Calu3 (cell line): ENCODE results near the gene ZFP36L2. TPM values are rescaled to one million over a fixed set of nuclear protein-coding genes. Genes with fewer than 3 reads are reported as not detected.
A peak's percentile ranks its signal among the peaks of the same experiment; 100 is the strongest.

ENCODE experiments used
- BruUV-seq: library from RNA; stranded (reverse); fragments of 400-500 nt; replicated peaks from 2 replicates; lab custom pipeline; 2021; lab: Mats Ljungman, UMichigan
- CTCF ChIA-PET: fragments of 300-600 bp; sonication (Branson Sonifier 250); formaldehyde crosslinking; loops from one replicate; lab custom pipeline; 2022; ENCODE audit warnings: antibody characterized with exemption; lab: Charles Lee
- DNase-seq: peaks from one replicate; pipeline ENCODE4 v3.0.0; 2022
- H3K27ac Mint-ChIP-seq: one replicate; pipeline ENCODE4 v1.8.0; 2022; ENCODE audit warnings: mixed read lengths; ENCODE audit not compliant: unreplicated experiment
- H3K27me3 Mint-ChIP-seq: one replicate; pipeline ENCODE4 v1.8.0; 2022; ENCODE audit warnings: mixed read lengths; ENCODE audit not compliant: unreplicated experiment
- H3K36me3 Mint-ChIP-seq: one replicate; pipeline ENCODE4 v1.8.0; 2022; ENCODE audit warnings: mild to moderate bottlenecking, moderate library complexity, mixed read lengths; ENCODE audit not compliant: insufficient read depth, unreplicated experiment
- H3K4me1 Mint-ChIP-seq: one replicate; pipeline ENCODE4 v1.8.0; 2022; ENCODE audit warnings: mild to moderate bottlenecking, low read depth, mixed read lengths; ENCODE audit not compliant: unreplicated experiment
- H3K4me3 Mint-ChIP-seq: one replicate; pipeline ENCODE4 v1.8.0; 2022; ENCODE audit warnings: mild to moderate bottlenecking, low read depth, moderate library complexity, mixed read lengths; ENCODE audit not compliant: unreplicated experiment
- H3K9me3 Mint-ChIP-seq: one replicate; pipeline ENCODE4 v1.8.0; 2022; ENCODE audit warnings: low read depth, mixed read lengths; ENCODE audit not compliant: unreplicated experiment
- CTCF ChIP-seq: fragments of 200-600 bp; IDR thresholded peaks from one replicate; pipeline ENCODE4 v1.8.0; 2022; ENCODE audit warnings: antibody characterized with exemption; ENCODE audit not compliant: unreplicated experiment
- intact Hi-C: fragments of 100-400 bp; cut with micrococcal nuclease; formaldehyde crosslinking; loops from one replicate; pipeline ENCODE4 v1.10.0; 2022; ENCODE audit not compliant: unreplicated experiment
- total RNA-seq: library from RNA; stranded (reverse); gene quantifications from 2 replicates; pipeline ENCODE4 v1.2.3, GENCODE V29; 2022

Gene ZFP36L2
- total RNA-seq, 1 experiment from 2014 or later, result 90.7 TPM

- Mint-ChIP-seq H3K4me1 (peaks cover 9% of the 10 kb centered on the region), H3K27ac (no peak overlapping the region), H3K36me3 (no peaks in the 10 kb centered on the region), H3K4me3 (no peak overlapping the region), H3K9me3 (no peaks in the 10 kb centered on the region), H3K27me3 (no peaks in the 10 kb centered on the region)
- no TSS peak for BruUV-seq
- CTCF ChIA-PET, result interaction anchor here (1.2 kb wide), 1 partner anchor 13 kb away, joined by 4 read pairs; no protein-coding TSS in a partner anchor
- DNase-seq, result no peak
- no peak for TF ChIP-seq CTCF
- intact Hi-C loops, result no loop called here
These were observed 14.4 kb upstream of the ZFP36L2 start for GRCh38 chr2:43240766-43241150.

- TF ChIP-seq CTCF, result no peak
- intact Hi-C loops, result no loop called here
- Mint-ChIP-seq H3K4me1 (peaks cover 9% of the 10 kb centered on the region), H3K4me3 (no peak overlapping the region), H3K9me3 (no peaks in the 10 kb centered on the region), H3K27ac (peak overlapping the region; percentile 5), H3K27me3 (no peaks in the 10 kb centered on the region), H3K36me3 (no peaks in the 10 kb centered on the region)
- no TSS peak for BruUV-seq
- DNase-seq, result no peak
- CTCF ChIA-PET, result interaction anchor here (0.5 to 1.2 kb wide), 2 partner anchors 13 to 49 kb away, joined by 4 read pairs; no protein-coding TSS in a partner anchor
These were observed 13.8 kb upstream of the ZFP36L2 start for GRCh38 chr2:43239981-43240765.

- no TSS peak for BruUV-seq
- CTCF ChIA-PET, result no interaction called here
- no peaks in the 10 kb centered on the region for H3K9me3 Mint-ChIP-seq
- no peak for DNase-seq
- TF ChIP-seq CTCF, result no peak
- no peaks in the 10 kb centered on the region for H3K36me3 Mint-ChIP-seq
- no peaks in the 10 kb centered on the region for H3K27me3 Mint-ChIP-seq
- intact Hi-C loops, result no loop called here
- no peak overlapping the region for H3K27ac Mint-ChIP-seq
- no peak overlapping the region for H3K4me3 Mint-ChIP-seq
- H3K4me1 Mint-ChIP-seq, result peaks cover 9% of the 10 kb centered on the region
These were observed 12.4 kb upstream of the ZFP36L2 start for GRCh38 chr2:43238813-43239212.

- no TSS peak for BruUV-seq
- CTCF ChIA-PET, result no interaction called here
- intact Hi-C loops, result no loop called here
- Mint-ChIP-seq H3K36me3 (no peaks in the 10 kb centered on the region), H3K9me3 (no peaks in the 10 kb centered on the region), H3K27ac (no peak overlapping the region), H3K4me3 (no peak overlapping the region), H3K4me1 (peaks cover 9% of the 10 kb centered on the region), H3K27me3 (no peaks in the 10 kb centered on the region)
- no peak for DNase-seq
- no peak for TF ChIP-seq CTCF
These were observed 11.8 kb upstream of the ZFP36L2 start for GRCh38 chr2:43238176-43238575.
